GM12892 (cell line): ENCODE data around the gene OSBPL6.

Source experiments
- POLR2A ChIP-seq: IDR thresholded peaks from 2 replicates; pipeline ENCODE4 v1.6.1; 2011; ENCODE audit warnings: low read depth, low read length, control low read depth
- POLR2AphosphoS5 ChIP-seq: IDR thresholded peaks from 2 replicates; pipeline ENCODE4 v1.6.1; 2011; ENCODE audit warnings: low read depth, low read length, control low read depth

DNA sequence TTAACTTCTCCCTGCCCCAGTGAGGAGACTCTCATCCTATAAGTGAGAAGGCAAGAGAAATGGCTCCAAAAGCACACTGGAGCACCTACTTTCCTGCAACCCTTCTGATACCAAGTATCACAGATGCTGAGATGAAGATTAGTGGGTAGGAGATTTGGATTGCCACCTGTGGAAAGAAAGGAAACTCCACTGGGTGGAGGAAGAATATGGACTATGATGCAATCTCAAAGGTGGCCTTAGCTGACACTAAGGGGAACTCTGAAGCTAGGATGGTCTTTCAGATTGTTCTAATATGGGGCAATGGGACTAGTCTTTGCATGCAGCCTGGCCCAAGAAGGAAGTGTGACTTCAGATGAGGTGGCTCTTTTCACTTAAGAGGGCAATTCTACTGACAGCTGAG, 235.0 kb downstream of the OSBPL6 start:
- no peak for TF ChIP-seq POLR2AphosphoS5
- no peak for TF ChIP-seq POLR2A
